ENCODE measurements around the gene TTC28.

The TTC28 gene

DNA sequence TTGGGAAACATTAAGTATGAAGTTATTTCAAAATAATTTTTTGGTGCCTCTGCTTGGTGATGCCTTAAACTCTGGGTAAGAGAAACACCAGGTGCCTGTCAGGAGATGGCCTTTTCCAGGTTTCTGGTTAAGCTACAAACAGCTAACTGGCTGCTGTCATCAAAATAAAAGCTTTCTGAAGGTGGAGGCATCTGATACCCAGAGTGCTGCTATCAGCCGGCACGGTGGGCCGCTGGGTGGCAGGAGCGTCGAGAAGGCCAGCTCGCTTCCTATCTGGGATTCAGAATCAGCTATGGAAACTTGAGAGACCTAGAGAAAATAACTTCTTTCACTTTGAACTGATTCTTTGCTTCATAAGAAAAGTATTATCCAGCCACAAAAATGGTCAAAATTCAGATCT, 679.8 kb downstream of the TTC28 start:
- Histone ChIP-seq H3K4me1 (ENCODE audit: control insufficient read depth, insufficient read depth, low read length) (no peaks in the 10 kb centered on the region), H3K27me3 (ENCODE audit: control insufficient read depth, insufficient read depth, low read length, poor library complexity, severe bottlenecking) (no peaks in the 10 kb centered on the region), H3K27ac (ENCODE audit: insufficient read depth, low read depth, low read length, poor library complexity, severe bottlenecking) (no peak overlapping the region), H3K4me3 (ENCODE audit: insufficient read depth, low read depth, low read length) (no peak overlapping the region), H3K9me3 (ENCODE audit: control insufficient read depth, low read length) (no peaks in the 10 kb centered on the region), H3K36me3 (ENCODE audit: control insufficient read depth, insufficient read depth, low read length) (no peaks in the 10 kb centered on the region)
- WGBS, 2 experiments, result 88 to 91% methylated on average over 6 of the region's 6 CpGs

DNA sequence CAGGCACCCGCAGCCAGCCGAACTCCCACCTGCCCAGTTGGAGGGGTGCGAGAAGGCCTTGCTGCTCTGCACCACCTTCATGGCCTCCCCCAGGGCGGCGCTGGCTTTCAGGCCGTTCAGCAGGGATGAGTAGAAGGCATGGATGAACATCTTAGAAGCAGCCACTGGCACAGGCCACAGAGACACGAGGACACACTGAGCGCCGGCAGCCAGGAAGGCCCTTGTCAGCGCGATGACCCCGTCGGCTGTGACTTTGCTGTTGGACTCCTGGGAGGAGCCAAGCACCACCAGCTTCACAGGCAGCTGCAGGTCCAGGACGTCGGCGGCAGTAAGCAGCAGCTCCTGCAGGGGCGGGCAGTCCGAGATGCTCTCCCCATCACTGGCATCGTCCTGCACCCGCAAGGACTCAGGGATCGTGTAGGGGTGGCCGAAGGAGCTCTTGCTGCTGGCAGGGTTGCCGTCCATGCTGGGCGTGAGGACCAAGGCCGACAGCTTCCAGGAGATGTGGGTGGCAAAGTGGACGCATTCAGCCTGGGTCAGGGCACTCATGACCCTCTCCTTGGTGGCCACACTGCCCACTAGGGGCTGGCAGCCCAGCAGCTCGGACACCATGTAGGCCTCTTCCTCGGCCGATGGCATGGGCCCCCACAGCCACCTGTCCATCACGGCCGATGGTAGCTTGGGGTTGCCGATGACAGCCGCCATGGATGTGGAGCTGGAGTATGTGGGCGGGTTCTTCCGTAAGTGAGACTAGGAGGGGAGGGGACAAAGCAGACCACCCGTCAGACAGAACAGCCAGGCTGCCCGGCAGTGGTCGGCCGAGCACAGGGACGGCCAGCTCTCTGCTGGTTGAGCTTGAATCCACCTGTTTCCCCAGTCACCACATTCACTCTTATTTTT, 680.9 kb downstream of the TTC28 start:
- H3K36me3 ChIP-seq (ENCODE audit: control insufficient read depth, insufficient read depth, low read length), result no peaks in the 10 kb centered on the region
- 94 to 96% methylated on average over 40 of the region's 40 CpGs for WGBS, 2 experiments

GRCh38 chr22:27997538-27997937, 682.1 kb downstream of the TTC28 start:
- H3K36me3 ChIP-seq (ENCODE audit: control insufficient read depth, insufficient read depth, low read length), result no peaks in the 10 kb centered on the region

More for the DNA sequence above, 680.9 kb downstream of the TTC28 start:
- no peaks in the 10 kb centered on the region for H3K4me1 ChIP-seq (ENCODE audit: control insufficient read depth, insufficient read depth, low read length)
- no peaks in the 10 kb centered on the region for H3K9me3 ChIP-seq (ENCODE audit: control insufficient read depth, low read length)
- no peak overlapping the region for H3K27ac ChIP-seq (ENCODE audit: insufficient read depth, low read depth, low read length, poor library complexity, severe bottlenecking)
- H3K27me3 ChIP-seq (ENCODE audit: control insufficient read depth, insufficient read depth, low read length, poor library complexity, severe bottlenecking), result no peaks in the 10 kb centered on the region
- H3K4me3 ChIP-seq (ENCODE audit: insufficient read depth, low read depth, low read length), result no peak overlapping the region

GRCh38 chr22:27996981-27997380, 682.7 kb downstream of the TTC28 start:
- no peaks in the 10 kb centered on the region for H3K9me3 ChIP-seq (ENCODE audit: control insufficient read depth, low read length)
- WGBS, 2 experiments, result 88 to 93% methylated on average over 7 of the region's 7 CpGs

More at GRCh38 chr22:27997538-27997937, 682.1 kb downstream of the TTC28 start:
- no peaks in the 10 kb centered on the region for H3K9me3 ChIP-seq (ENCODE audit: control insufficient read depth, low read length)
- no peak overlapping the region for H3K27ac ChIP-seq (ENCODE audit: insufficient read depth, low read depth, low read length, poor library complexity, severe bottlenecking)
- H3K27me3 ChIP-seq (ENCODE audit: control insufficient read depth, insufficient read depth, low read length, poor library complexity, severe bottlenecking), result no peaks in the 10 kb centered on the region
- 95 to 97% methylated on average over 4 of the region's 4 CpGs for WGBS, 2 experiments
- no peaks in the 10 kb centered on the region for H3K4me1 ChIP-seq (ENCODE audit: control insufficient read depth, insufficient read depth, low read length)
- no peak overlapping the region for H3K4me3 ChIP-seq (ENCODE audit: insufficient read depth, low read depth, low read length)

GRCh38 chr22:27996529-27996925, 683.1 kb downstream of the TTC28 start:
- Histone ChIP-seq H3K36me3 (ENCODE audit: control insufficient read depth, insufficient read depth, low read length) (no peaks in the 10 kb centered on the region), H3K4me3 (ENCODE audit: insufficient read depth, low read depth, low read length) (no peak overlapping the region), H3K27me3 (ENCODE audit: control insufficient read depth, insufficient read depth, low read length, poor library complexity, severe bottlenecking) (no peaks in the 10 kb centered on the region), H3K9me3 (ENCODE audit: control insufficient read depth, low read length) (no peaks in the 10 kb centered on the region), H3K27ac (ENCODE audit: insufficient read depth, low read depth, low read length, poor library complexity, severe bottlenecking) (no peak overlapping the region), H3K4me1 (ENCODE audit: control insufficient read depth, insufficient read depth, low read length) (no peaks in the 10 kb centered on the region)
- 95 to 99% methylated on average over 6 of the region's 6 CpGs for WGBS, 2 experiments

More at GRCh38 chr22:27996981-27997380, 682.7 kb downstream of the TTC28 start:
- Histone ChIP-seq H3K27me3 (ENCODE audit: control insufficient read depth, insufficient read depth, low read length, poor library complexity, severe bottlenecking) (no peaks in the 10 kb centered on the region), H3K4me1 (ENCODE audit: control insufficient read depth, insufficient read depth, low read length) (no peaks in the 10 kb centered on the region), H3K36me3 (ENCODE audit: control insufficient read depth, insufficient read depth, low read length) (no peaks in the 10 kb centered on the region), H3K27ac (ENCODE audit: insufficient read depth, low read depth, low read length, poor library complexity, severe bottlenecking) (no peak overlapping the region), H3K4me3 (ENCODE audit: insufficient read depth, low read depth, low read length) (no peak overlapping the region)

- Histone ChIP-seq H3K9me3 (ENCODE audit: control insufficient read depth, low read length) (no peaks in the 10 kb centered on the region), H3K36me3 (ENCODE audit: control insufficient read depth, insufficient read depth, low read length) (no peaks in the 10 kb centered on the region), H3K4me3 (ENCODE audit: insufficient read depth, low read depth, low read length) (no peak overlapping the region), H3K27me3 (ENCODE audit: control insufficient read depth, insufficient read depth, low read length, poor library complexity, severe bottlenecking) (no peaks in the 10 kb centered on the region), H3K27ac (ENCODE audit: insufficient read depth, low read depth, low read length, poor library complexity, severe bottlenecking) (no peak overlapping the region), H3K4me1 (ENCODE audit: control insufficient read depth, insufficient read depth, low read length) (no peaks in the 10 kb centered on the region)
- WGBS, 2 experiments, result 94 to 95% methylated on average over 25 of the region's 25 CpGs
These were observed 683.7 kb downstream of the TTC28 start for GRCh38 chr22:27995801-27996528.

DNA sequence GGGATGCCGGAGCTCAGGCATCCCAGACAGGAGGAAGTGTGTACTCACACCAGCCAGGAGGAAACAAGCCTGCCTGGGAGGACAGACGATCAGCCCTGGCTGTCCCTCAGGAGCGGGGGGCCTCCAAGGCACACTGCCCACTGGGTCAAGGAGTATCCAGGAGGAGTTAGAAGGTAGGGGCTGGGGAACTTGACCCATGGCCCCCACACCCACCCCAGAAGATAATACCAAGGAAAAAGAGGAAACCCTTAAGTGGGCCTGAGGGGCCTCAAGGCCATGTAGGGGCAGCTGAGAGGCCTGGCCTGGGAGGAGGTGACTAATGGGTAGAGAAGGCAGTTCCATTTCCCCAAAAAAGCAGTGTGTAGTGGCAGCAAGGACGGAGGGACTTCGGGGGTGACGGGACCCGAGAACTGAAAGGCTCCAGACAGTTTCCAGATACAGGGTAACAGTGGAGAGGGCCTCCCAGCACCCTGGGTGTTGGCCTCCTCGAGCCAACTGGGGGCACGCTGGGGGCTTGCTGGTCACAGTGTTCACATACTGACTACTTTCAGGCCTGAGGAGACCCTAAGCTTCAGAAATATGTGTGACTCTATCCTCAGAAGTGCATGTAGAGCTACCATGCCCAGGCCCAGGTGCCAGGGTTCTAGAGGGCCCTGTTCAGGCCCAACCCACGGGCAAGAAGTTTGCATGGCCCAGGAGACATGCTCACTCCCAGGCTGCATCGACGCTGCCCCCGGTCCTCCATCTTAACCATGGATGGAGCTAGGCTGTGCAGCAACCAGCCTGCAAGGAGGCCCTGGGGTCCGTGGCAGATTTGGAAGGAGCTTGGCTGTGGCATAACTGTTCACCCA, 684.9 kb downstream of the TTC28 start:
- WGBS, 2 experiments, result 96 to 97% methylated on average over 14 of the region's 14 CpGs
- H3K4me3 ChIP-seq (ENCODE audit: insufficient read depth, low read depth, low read length), result no peak overlapping the region
- H3K27me3 ChIP-seq (ENCODE audit: control insufficient read depth, insufficient read depth, low read length, poor library complexity, severe bottlenecking), result no peaks in the 10 kb centered on the region
- H3K36me3 ChIP-seq (ENCODE audit: control insufficient read depth, insufficient read depth, low read length), result no peaks in the 10 kb centered on the region
- no peak overlapping the region for H3K27ac ChIP-seq (ENCODE audit: insufficient read depth, low read depth, low read length, poor library complexity, severe bottlenecking)
- H3K9me3 ChIP-seq (ENCODE audit: control insufficient read depth, low read length), result no peaks in the 10 kb centered on the region
- H3K4me1 ChIP-seq (ENCODE audit: control insufficient read depth, insufficient read depth, low read length), result no peaks in the 10 kb centered on the region

GRCh38 chr22:27993774-27994350, 685.8 kb downstream of the TTC28 start:
- no peak overlapping the region for H3K4me3 ChIP-seq (ENCODE audit: insufficient read depth, low read depth, low read length)
- 93 to 95% methylated on average over 9 of the region's 9 CpGs for WGBS, 2 experiments
- no peaks in the 10 kb centered on the region for H3K36me3 ChIP-seq (ENCODE audit: control insufficient read depth, insufficient read depth, low read length)
- no peak overlapping the region for H3K27ac ChIP-seq (ENCODE audit: insufficient read depth, low read depth, low read length, poor library complexity, severe bottlenecking)
- H3K4me1 ChIP-seq (ENCODE audit: control insufficient read depth, insufficient read depth, low read length), result no peaks in the 10 kb centered on the region
- no peaks in the 10 kb centered on the region for H3K9me3 ChIP-seq (ENCODE audit: control insufficient read depth, low read length)
- H3K27me3 ChIP-seq (ENCODE audit: control insufficient read depth, insufficient read depth, low read length, poor library complexity, severe bottlenecking), result no peaks in the 10 kb centered on the region

DNA sequence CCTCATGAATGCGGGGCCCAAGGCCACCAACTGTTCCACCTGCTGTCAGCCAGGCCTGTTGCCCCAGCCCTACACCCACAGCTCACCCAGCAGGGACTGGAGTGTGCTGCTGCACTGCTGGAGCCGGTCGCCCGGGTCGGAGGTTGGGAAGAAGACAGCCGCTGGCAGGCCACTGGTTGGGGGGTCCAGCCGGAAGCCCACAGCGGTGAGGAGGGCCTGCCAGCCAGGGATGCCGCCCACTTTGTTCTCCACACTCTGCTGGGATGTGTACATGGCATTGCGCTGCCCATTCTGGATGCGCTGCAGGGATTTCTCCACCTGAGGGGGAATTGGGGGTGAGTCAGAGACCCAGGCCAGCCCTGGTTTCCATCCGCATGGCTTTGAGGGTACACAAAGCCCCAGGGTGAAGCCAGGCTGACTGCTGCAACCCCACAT, 686.4 kb downstream of the TTC28 start:
- Histone ChIP-seq H3K36me3 (ENCODE audit: control insufficient read depth, insufficient read depth, low read length) (no peaks in the 10 kb centered on the region), H3K4me1 (ENCODE audit: control insufficient read depth, insufficient read depth, low read length) (no peaks in the 10 kb centered on the region), H3K27ac (ENCODE audit: insufficient read depth, low read depth, low read length, poor library complexity, severe bottlenecking) (no peak overlapping the region), H3K4me3 (ENCODE audit: insufficient read depth, low read depth, low read length) (no peak overlapping the region), H3K27me3 (ENCODE audit: control insufficient read depth, insufficient read depth, low read length, poor library complexity, severe bottlenecking) (no peaks in the 10 kb centered on the region), H3K9me3 (ENCODE audit: control insufficient read depth, low read length) (no peaks in the 10 kb centered on the region)
- 93 to 96% methylated on average over 12 of the region's 12 CpGs for WGBS, 2 experiments

Measured in ectodermal cell (in vitro differentiated cells).